SW 1271 (cell line): ENCODE data around the gene ULK1.

Experiments
- DNase-seq, 2 experiments: peaks; one replicate each; lab custom pipeline; 2025; lab: John Stamatoyannopoulos, UW

The ULK1 gene

DNA sequence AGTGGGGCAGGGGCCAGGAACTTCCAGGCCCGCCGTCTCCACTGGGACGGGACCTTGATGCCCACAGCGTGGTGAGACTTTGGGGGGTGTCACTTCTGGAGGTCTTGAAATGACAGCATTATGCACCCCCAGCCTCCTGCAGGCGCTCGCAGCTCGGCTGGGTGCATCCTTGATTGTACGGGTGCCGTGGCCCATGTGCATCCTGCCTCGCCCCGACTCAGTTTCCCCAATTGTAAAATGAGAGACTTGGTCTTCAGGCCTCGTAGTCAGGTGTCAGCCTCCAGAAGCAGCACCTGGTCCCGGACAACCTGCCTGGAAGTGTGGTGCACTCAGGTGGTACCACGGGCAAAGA, 25.7 kb downstream of the ULK1 start:
- no peak for DNase-seq

GRCh38 chr12:131920902-131921840, 26.7 kb downstream of the ULK1 start:
- no peak for DNase-seq

DNA sequence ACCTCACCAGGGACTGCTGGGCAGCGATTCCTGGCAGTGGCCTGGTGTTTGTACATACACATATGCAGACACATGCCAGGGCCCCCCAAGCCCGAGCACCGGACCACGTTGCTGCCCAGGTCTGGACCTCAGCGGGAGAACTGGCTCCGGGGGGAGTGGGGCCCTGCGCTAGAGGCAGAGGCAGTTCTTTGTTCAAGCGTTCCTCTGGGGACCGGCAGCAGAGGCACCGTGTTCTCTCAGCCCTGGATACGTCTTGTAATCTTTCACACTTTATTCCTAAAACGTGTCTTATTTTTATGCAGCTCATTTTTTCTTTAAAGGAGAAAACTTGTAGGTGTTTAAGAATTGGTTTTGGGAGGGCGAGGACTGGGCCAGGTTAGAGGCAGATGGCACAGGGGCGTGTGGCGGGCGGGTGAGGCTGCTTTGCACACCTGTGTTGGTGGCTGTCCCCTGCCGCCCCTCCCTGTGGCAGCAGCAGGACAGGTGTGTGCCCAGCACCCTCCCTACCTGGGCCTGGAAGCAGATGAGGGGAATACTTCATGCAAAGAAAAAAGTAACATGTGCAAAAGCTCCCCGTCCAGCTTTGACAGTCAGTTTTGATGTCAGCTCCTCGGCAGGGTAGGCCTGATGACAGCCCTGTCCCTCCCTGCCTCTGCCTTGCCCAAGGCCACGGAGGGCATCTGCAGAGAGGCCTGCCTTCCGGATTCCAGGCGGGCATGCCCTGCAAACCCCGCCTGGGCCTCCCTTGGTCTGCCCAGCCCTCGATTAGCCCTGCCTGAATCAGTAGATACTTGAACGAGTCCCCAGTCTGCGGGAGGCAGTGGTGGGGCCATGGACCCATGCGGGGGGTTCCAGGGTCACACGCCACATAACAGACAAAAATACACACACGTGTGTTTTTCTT, 27.7 kb downstream of the ULK1 start:
- DNase-seq: no peak

GRCh38 chr12:131922772-131923171, 28.4 kb downstream of the ULK1 start:
- no peak for DNase-seq

- no peak for DNase-seq
Observed at GRCh38 chr12:131923260-131923659, 28.8 kb downstream of the ULK1 start.

GRCh38 chr12:131927110-131928079, 33.0 kb downstream of the ULK1 start:
- DNase-seq: no peak

DNA sequence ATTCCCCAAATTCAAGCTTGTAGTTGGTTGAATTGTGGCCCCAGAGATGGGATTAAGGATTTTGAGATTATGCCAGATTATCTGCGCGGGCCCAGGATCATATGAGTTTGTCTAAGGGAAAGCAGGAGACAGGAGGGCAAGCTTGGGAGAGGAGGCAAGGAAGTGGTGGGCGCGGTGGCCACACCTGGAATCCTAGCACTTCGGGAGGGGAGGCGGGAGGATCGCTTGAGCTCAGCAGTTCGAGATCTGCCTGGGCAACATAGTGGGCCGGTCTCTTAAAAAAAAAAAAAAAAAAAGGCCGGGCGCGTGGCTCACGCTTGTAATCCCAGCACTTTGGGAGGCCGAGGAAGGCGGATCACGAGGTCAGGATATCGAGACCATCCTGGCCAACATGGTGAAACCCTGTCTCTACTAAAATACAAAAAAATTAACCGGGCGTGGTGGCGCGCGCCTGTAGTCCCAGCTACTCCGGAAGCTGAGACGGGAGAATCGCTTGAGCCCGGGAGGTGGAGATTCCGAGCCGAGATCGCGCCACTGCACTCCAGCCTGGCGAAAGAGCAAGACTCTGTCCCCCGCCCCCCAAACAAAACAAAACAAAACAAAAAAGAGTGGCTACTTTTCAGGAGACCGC, 33.8 kb downstream of the ULK1 start:
- DNase-seq: no peak

DNA sequence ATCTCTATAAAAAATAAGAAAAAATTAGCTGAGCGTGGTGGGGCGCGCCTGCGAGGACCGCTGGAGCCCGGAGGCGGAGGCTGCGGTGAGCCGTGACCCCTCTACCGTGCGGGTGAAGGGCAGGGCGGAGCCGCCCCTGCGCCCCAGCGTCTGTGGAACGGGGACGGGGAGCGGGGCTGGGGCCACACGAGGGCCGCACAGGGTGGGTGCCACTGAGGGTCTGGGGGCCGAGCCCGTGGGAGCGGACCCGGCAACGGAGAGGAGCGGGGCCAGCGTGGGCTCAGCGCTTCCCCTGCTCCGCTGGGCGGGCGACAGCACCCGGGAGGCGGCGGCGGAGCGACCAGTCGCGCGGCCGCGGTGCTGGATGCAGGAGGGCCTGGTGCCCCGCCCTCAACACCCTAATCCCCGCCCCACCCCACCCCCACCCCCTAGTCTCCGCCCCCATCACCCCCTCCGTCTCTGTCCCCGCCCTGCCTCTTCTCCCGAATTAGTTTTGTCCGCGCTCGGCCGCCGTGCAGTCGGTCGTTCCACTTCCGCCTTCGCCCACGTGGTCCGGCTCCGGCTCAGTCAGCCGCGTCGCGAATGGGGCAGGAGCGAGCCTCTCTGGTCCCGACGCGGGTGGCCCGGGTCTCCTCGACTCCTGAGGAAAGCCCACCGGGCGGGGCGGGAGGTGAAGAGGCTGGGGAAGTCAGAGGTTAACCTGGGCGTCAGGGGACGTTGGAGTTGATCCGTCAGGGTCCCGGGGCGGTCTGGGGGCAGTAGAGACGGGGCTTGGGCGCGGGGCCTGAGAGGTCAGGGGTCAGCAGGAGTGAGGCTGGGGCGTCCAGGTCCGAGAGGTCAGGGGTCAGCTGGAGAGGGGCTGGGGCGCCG, 34.5 kb downstream of the ULK1 start, which contains the start of gene PUS1:
Gene PUS1 (plus strand): TSS at position 566 of the 870 bp plus-strand sequence. CDS start 447 bp downstream, outside the sequence.
- peak; percentile 76 to 90 for DNase-seq

DNA sequence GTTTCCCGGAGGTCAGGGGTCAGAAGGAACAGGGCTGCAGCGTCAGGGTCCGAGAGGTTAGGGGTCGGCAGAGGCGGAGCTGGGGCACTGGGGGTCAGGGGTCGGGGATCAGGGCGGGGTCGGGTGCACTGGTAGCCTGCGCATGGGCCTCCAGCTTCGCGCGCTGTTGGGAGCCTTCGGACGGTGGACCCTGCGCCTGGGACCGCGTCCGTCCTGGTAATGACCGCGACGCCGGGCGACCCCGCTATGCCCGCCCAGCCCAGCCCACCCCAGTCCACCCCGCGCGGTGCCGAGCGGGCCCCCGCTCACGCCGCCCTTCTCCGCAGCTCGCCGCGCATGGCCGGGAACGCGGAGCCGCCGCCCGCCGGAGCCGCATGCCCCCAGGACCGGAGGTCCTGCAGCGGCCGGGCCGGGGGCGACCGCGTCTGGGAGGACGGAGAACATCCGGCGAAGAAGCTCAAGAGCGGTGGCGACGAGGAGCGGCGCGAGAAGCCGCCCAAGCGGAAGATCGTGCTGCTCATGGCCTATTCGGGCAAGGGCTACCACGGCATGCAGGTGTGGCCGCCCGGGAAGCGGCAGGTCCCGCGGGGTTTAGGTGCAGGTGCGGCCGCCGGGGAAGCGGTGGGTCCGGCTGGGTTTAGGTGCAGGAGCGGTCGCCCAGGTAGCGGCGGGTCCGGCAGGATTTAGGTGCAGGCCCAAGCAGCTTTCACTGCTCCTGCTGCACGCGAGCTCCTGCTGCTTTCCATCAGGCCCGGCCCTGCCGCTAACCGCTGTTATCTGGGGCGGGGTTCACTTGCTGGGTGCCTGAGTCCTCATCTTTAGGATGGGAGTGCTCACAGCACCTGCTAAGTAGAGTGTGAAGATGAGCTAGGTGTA, 35.4 kb downstream of the ULK1 start:
- DNase-seq: no peak

- no peak for DNase-seq
Observed at GRCh38 chr12:131930510-131930909, 36.1 kb downstream of the ULK1 start.

- DNase-seq: no peak
Observed at GRCh38 chr12:131933387-131933786, 39.0 kb downstream of the ULK1 start.

DNA sequence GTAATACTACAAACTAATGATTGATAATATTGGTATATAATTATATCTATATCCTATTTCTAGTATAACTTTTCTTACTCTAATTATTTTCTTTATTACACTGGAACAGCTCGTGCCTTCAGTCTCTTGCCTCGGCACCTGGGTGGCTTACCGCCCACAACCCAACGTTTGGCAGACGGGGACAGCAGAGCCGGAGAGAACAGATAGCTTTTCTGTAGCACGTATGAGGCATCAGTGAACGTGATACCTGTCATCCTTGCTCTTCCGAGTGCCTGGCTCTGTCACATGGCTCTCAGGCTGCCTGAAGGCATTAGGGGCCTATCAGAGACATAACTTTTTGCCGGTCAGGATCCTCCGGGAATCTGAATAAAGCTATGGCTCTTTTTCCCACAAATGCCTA, 40.1 kb downstream of the ULK1 start:
- DNase-seq: no peak

DNA sequence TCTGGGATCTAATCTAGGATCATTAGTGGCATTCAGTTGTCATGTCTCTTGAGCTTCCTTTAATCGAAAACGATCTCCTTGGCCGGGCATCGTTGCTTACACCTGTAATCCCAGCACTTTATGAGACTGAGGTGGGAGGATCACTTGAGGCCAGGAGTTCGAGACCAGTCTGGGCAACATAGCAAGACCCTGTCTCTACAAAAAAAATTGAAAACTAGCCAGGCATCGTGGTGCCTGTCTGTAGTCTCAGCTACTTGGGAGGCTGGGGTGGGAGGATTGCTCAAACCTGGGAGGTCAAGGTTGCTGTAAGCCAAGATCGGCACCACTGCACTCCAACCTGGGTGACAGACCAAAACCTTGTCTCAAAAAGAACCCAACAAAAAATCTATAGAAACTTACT, 43.7 kb downstream of the ULK1 start:
- no peak for DNase-seq

DNA sequence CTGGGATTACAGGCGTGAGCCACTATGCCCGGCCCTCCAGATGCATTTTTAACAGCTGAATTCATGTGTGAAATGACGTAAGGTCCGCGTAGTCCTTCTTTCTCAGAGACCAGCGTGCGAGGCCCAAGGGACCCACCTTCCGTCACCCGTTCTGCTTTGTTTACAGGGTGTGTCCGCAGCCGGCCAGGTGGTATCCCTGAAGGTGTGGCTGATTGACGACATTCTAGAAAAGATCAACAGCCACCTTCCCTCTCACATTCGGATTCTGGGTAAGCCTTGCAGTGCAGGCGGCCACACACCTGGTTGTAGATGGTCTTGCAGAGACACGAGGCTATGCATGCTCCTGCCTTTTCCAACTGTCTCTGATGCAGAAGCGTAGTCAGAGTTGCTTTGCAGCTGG, 44.6 kb downstream of the ULK1 start:
- DNase-seq: no peak

- no peak for DNase-seq
Observed at GRCh38 chr12:131940141-131940547, 45.7 kb downstream of the ULK1 start.

GRCh38 chr12:131941116-131941986, 46.9 kb downstream of the ULK1 start:
- DNase-seq: no peak

GRCh38 chr12:131941987-131942341, 47.5 kb downstream of the ULK1 start:
- DNase-seq: no peak

GRCh38 chr12:131942671-131943070, 48.2 kb downstream of the ULK1 start:
- no peak for DNase-seq
